Measurements from ENCODE around the gene ATP6V0B. TPM values are rescaled to one million over a fixed set of nuclear protein-coding genes. Genes with fewer than 3 reads are reported as not detected.

ATP6V0B gene
- total RNA-seq, 1 donor from 2014 or later: 39.2 TPM

DNA sequence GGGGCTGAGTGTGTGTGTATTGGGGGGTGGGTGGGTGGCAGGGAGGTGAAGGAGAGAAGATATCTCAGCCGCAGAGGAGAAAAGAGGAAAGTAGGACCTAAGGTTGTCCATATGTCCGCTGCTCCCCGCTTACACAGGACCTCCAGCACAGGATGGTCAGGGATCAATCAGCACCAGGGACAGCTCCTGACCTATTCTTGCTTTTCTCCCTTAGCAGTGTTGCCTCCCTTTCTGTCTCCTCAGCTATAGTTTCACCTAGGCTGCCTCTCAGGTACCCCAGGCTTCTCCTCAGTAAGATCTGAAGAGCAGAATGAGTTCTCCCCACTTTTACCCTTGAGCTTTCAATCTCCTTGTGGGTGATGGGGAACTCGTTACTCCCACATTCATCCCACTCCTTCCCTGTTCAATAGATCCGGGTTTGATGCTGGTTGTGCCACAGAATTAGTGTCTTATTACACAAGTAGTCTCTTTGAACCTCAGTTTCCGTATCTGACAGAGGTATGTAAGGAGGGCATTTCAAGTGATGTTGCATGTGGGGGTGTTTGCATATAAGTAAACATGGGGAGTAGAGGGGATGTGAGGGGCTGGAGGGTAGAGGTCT, 6.3 kb upstream of the ATP6V0B start:
- H3K4me3 Mint-ChIP-seq: peak overlapping the region; percentile 27
- no peaks in the 10 kb centered on the region for H3K36me3 ChIP-seq
- H3K79me2 ChIP-seq (ENCODE audit: low read depth): peaks cover 11% of the 10 kb centered on the region
- H3K4me3 ChIP-seq: no peak overlapping the region
- TF ChIP-seq, protein P1, sequence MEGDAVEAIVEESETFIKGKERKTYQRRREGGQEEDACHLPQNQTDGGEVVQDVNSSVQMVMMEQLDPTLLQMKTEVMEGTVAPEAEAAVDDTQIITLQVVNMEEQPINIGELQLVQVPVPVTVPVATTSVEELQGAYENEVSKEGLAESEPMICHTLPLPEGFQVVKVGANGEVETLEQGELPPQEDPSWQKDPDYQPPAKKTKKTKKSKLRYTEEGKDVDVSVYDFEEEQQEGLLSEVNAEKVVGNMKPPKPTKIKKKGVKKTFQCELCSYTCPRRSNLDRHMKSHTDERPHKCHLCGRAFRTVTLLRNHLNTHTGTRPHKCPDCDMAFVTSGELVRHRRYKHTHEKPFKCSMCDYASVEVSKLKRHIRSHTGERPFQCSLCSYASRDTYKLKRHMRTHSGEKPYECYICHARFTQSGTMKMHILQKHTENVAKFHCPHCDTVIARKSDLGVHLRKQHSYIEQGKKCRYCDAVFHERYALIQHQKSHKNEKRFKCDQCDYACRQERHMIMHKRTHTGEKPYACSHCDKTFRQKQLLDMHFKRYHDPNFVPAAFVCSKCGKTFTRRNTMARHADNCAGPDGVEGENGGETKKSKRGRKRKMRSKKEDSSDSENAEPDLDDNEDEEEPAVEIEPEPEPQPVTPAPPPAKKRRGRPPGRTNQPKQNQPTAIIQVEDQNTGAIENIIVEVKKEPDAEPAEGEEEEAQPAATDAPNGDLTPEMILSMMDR (IDR thresholded peaks at IDR 0.05): no peak
- TF ChIP-seq EZH2 (IDR thresholded peaks at IDR 0.05): no peak
- TF ChIP-seq EZH2phosphoT487 (IDR thresholded peaks at IDR 0.05): no peak
- H3F3A ChIP-seq (ENCODE audit: low read depth): peaks cover 14% of the 10 kb centered on the region
- H3K27me3 Mint-ChIP-seq (ENCODE audit: insufficient read depth, low read depth): no peaks in the 10 kb centered on the region
- H4K20me1 ChIP-seq (ENCODE audit: low read depth): peaks cover 4% of the 10 kb centered on the region
- no peak overlapping the region for H3K27ac Mint-ChIP-seq
- H2AFZ ChIP-seq (replicated peaks): no peak overlapping the region
- H3K27me3 ChIP-seq: no peaks in the 10 kb centered on the region
- H3K4me2 ChIP-seq: no peak overlapping the region
- H3K9ac ChIP-seq: no peak overlapping the region
- peaks cover 13% of the 10 kb centered on the region for H3K4me1 Mint-ChIP-seq
- H3K9me3 Mint-ChIP-seq: no peaks in the 10 kb centered on the region
- peak; percentile 83 for DNase-seq (ENCODE audit: low spot score)
- H3K9me3 ChIP-seq (ENCODE audit: low read depth): no peaks in the 10 kb centered on the region
- H3K4me1 ChIP-seq: peaks cover 3% of the 10 kb centered on the region
- no peak overlapping the region for H3K27ac ChIP-seq
- H3K36me3 Mint-ChIP-seq: peaks cover 7% of the 10 kb centered on the region

DNA sequence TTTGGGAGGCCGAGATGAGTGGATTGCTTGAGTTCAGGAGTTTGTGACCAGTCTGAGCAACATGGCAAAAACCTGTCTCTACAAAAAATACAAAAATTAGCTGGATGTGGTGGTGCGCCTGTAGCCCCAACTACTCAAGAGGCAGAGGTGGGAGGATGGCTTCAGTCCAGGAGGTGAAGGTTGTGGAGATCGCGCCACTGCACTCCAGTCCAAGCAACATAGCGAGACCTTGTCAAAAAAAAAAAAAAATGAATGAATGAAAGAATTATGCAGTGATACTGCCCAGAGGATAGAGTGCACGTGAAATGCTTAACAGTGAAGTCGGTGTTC, 5.4 kb upstream of the ATP6V0B start:
- no peaks in the 10 kb centered on the region for H3K27me3 Mint-ChIP-seq (ENCODE audit: insufficient read depth, low read depth)
- TF ChIP-seq, protein P1 (IDR thresholded peaks at IDR 0.05): no peak
- TF ChIP-seq EZH2phosphoT487 (IDR thresholded peaks at IDR 0.05) (no peak), EZH2 (IDR thresholded peaks at IDR 0.05) (no peak)
- Histone ChIP-seq H3K4me3 (peak overlapping the region; percentile 94), H3K9me3 (ENCODE audit: low read depth) (no peaks in the 10 kb centered on the region), H3K4me1 (peaks cover 3% of the 10 kb centered on the region), H3K9ac (no peak overlapping the region), H3F3A (ENCODE audit: low read depth) (peaks cover 23% of the 10 kb centered on the region), H3K27ac (no peak overlapping the region), H3K79me2 (ENCODE audit: low read depth) (peaks cover 11% of the 10 kb centered on the region), H2AFZ (replicated peaks) (no peak overlapping the region), H4K20me1 (ENCODE audit: low read depth) (peaks cover 4% of the 10 kb centered on the region), H3K27me3 (no peaks in the 10 kb centered on the region), H3K4me2 (peak overlapping the region; percentile 69), H3K36me3 (no peaks in the 10 kb centered on the region)
- H3K4me1 Mint-ChIP-seq: peaks cover 22% of the 10 kb centered on the region
- peaks cover 7% of the 10 kb centered on the region for H3K36me3 Mint-ChIP-seq
- H3K9me3 Mint-ChIP-seq: no peaks in the 10 kb centered on the region
- peak overlapping the region; percentile 96 for H3K4me3 Mint-ChIP-seq
- H3K27ac Mint-ChIP-seq: no peak overlapping the region
- no peak for DNase-seq (ENCODE audit: low spot score)

DNA sequence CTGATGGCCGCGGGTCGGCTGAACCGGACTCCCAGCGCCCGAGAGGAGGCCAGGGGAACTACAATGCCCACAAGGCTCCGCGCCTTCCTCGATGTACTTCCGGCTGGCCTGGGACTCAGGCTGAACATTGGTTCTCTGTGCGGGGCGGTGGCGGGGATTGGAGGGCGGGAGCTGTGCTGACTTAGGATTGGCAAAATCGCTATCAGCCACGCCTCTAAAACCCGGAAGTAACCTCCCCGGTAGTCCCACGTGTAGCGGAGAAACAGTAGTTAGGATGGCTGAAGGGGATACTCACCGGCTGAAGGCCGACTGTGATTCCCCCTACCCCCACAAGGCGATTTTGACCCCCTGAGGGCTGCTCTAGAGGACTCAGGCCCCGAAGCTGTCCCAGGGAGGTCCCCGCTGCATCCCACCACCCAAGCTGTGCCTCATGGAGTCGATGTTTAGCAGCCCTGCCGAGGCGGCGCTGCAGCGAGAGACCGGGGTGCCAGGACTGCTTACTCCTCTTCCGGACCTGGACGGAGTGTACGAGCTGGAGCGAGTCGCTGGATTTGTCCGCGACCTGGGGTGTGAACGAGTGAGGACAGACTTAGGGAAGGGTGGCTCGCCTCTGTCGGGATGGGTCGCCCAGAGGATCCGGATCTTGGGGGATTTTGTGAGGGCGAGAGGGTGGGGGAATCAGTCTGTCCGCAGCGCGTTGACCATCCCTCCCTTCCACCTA, 4.9 kb upstream of the ATP6V0B start, which contains the start of gene DPH2:
Gene DPH2 (plus strand): TSS at position 265 of the 721 bp plus-strand sequence. CDS start 166 bp downstream, at position 431.
- Histone ChIP-seq H3K4me3 (peak within 1 kb of the TSS; percentile 94), H3K36me3 (no peaks in the 10 kb centered on the region)
- TF ChIP-seq EZH2phosphoT487 (IDR thresholded peaks at IDR 0.05): no peak
- TF ChIP-seq, protein P1 (IDR thresholded peaks at IDR 0.05): peak; percentile 20

More for the DNA sequence above, 4.9 kb upstream of the ATP6V0B start, which contains the start of gene DPH2:
- H3K9me3 ChIP-seq (ENCODE audit: low read depth): no peaks in the 10 kb centered on the region
- no peaks in the 10 kb centered on the region for H3K27me3 ChIP-seq
- DNase-seq (ENCODE audit: low spot score): peak; percentile 98
- H3K79me2 ChIP-seq (ENCODE audit: low read depth): peaks cover 11% of the 10 kb centered on the region
- Mint-ChIP-seq H3K4me1 (peaks cover 22% of the 10 kb centered on the region), H3K27ac (no peak within 1 kb of the TSS), H3K27me3 (ENCODE audit: insufficient read depth, low read depth) (no peaks in the 10 kb centered on the region), H3K9me3 (no peaks in the 10 kb centered on the region), H3K4me3 (peak within 1 kb of the TSS; percentile 96), H3K36me3 (peaks cover 7% of the 10 kb centered on the region)
- H3K4me1 ChIP-seq: peaks cover 3% of the 10 kb centered on the region
- H3K9ac ChIP-seq: peak within 1 kb of the TSS; percentile 61
- peaks cover 4% of the 10 kb centered on the region for H4K20me1 ChIP-seq (ENCODE audit: low read depth)
- peak within 1 kb of the TSS; percentile 86 for H3K4me2 ChIP-seq
- H3F3A ChIP-seq (ENCODE audit: low read depth): peaks cover 25% of the 10 kb centered on the region
- peak within 1 kb of the TSS; percentile 75 for H2AFZ ChIP-seq (replicated peaks)
- no peak within 1 kb of the TSS for H3K27ac ChIP-seq

Data from neural progenitor cell (in vitro differentiated cells).